PC-3 (cell line): ENCODE data around the gene TVP23C.

Source experiments
- CTCF ChIP-seq: fragments of 300-600 bp; sonication (generic); conservative IDR thresholded peaks from 2 replicates; pipeline ENCODE4 v1.5.1; 2017; ENCODE audit warnings: antibody characterized with exemption, low read depth, mild to moderate bottlenecking, low read length
- EZH2 ChIP-seq: fragments of 300-600 bp; sonication (generic); IDR thresholded peaks from one replicate; pipeline ENCODE4 v1.6.1; 2017; ENCODE audit warnings: antibody characterized with exemption, mild to moderate bottlenecking, low read length; ENCODE audit not compliant: unreplicated experiment

- TF ChIP-seq EZH2 (no peak), CTCF (no peak)
Measured at GRCh38 chr17:15470536-15470935, 92.7 kb downstream of the TVP23C start.
